ENCODE data around the gene DMRTC1.
"Not testable (repeated sequence)": the region's sequence is repeated elsewhere in the genome, so short reads cannot be mapped to it uniquely, and the experiment has no call there.

DNA sequence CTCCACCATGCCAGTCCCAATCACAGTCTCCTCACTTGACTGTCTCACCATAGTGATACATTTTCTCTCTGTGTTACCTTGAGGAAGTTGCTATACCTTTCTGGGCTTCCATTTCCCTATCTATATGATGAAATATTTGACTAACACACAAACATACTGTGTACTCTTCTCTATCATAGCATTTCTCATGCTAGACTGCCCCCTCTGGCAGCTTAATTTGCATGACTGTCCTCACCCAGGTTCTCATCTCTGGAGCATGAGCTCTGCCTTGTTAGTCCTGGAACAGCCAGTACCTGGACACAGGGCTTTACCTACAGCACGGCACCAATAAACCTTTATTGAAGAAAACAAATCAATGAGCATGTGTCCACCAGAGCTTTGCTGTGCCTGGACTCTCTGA, 11.4 kb downstream of the DMRTC1 start:
- TF ChIP-seq, protein P1, sequence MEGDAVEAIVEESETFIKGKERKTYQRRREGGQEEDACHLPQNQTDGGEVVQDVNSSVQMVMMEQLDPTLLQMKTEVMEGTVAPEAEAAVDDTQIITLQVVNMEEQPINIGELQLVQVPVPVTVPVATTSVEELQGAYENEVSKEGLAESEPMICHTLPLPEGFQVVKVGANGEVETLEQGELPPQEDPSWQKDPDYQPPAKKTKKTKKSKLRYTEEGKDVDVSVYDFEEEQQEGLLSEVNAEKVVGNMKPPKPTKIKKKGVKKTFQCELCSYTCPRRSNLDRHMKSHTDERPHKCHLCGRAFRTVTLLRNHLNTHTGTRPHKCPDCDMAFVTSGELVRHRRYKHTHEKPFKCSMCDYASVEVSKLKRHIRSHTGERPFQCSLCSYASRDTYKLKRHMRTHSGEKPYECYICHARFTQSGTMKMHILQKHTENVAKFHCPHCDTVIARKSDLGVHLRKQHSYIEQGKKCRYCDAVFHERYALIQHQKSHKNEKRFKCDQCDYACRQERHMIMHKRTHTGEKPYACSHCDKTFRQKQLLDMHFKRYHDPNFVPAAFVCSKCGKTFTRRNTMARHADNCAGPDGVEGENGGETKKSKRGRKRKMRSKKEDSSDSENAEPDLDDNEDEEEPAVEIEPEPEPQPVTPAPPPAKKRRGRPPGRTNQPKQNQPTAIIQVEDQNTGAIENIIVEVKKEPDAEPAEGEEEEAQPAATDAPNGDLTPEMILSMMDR (IDR thresholded peaks at IDR 0.05), result not testable (repeated sequence)
- not testable (repeated sequence) for TF ChIP-seq TFCP2L1 (CRISPR knock-in tag; IDR thresholded peaks at IDR 0.05); CHD4 (IDR thresholded peaks at IDR 0.05; ENCODE audit: borderline replicate concordance); CEBPB (IDR thresholded peaks at IDR 0.05); CHD2 (IDR thresholded peaks at IDR 0.05; ENCODE audit: low read length, partially characterized antibody); GATA3 (IDR thresholded peaks at IDR 0.05; ENCODE audit: borderline replicate concordance); POLR2A (IDR thresholded peaks at IDR 0.05; ENCODE audit: low read length); BHLHE40 (IDR thresholded peaks at IDR 0.05; ENCODE audit: low read depth, low read length); JUNB (IDR thresholded peaks at IDR 0.05); KDM1A (IDR thresholded peaks at IDR 0.05; ENCODE audit: low read depth); FOSB (CRISPR knock-in tag; IDR thresholded peaks at IDR 0.05); EP300 (IDR thresholded peaks at IDR 0.05)
- TF ChIP-seq, protein P2, sequence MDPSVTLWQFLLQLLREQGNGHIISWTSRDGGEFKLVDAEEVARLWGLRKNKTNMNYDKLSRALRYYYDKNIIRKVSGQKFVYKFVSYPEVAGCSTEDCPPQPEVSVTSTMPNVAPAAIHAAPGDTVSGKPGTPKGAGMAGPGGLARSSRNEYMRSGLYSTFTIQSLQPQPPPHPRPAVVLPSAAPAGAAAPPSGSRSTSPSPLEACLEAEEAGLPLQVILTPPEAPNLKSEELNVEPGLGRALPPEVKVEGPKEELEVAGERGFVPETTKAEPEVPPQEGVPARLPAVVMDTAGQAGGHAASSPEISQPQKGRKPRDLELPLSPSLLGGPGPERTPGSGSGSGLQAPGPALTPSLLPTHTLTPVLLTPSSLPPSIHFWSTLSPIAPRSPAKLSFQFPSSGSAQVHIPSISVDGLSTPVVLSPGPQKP (IDR thresholded peaks at IDR 0.05; ENCODE audit: low read depth, low read length), result not testable (repeated sequence)

Data from A549 (cell line).